Activated T-helper 2 cell treated with anti-CD3 and anti-CD28 coated beads, Interferon-gamma antibody, Interleukin-2, Interleukin-4, amounts not matched to agents 10 μg/mL and 5 μg/mL and 100 μg/mL, durations not matched to agents 14 hours and 24 hours and 36 hours (primary cell): ENCODE data around the gene MEF2C. TPM values are rescaled to one million over a fixed set of nuclear protein-coding genes. Genes with fewer than 3 reads are reported as not detected.

ENCODE experiments used
- DNase-seq: peaks from one replicate; pipeline ENCODE4 v3.0.0; 2021; ENCODE audit warnings: low spot score
- H3K27ac Mint-ChIP-seq: one replicate; pipeline ENCODE4 v1.8.0; 2021; ENCODE audit warnings: mixed read lengths
- H3K27me3 Mint-ChIP-seq: one replicate; pipeline ENCODE4 v1.8.0; 2021; ENCODE audit warnings: low read depth, mixed read lengths
- H3K36me3 Mint-ChIP-seq: one replicate; pipeline ENCODE4 v1.8.0; 2021; ENCODE audit warnings: low read depth, mixed read lengths
- H3K4me1 Mint-ChIP-seq: one replicate; pipeline ENCODE4 v1.8.0; 2021; ENCODE audit warnings: low read depth, mixed read lengths
- H3K4me3 Mint-ChIP-seq: one replicate; pipeline ENCODE4 v1.8.0; 2021; ENCODE audit warnings: low read depth, mild to moderate bottlenecking, moderate library complexity, mixed read lengths
- H3K9me3 Mint-ChIP-seq: one replicate; pipeline ENCODE4 v1.8.0; 2021; ENCODE audit warnings: mixed read lengths
- intact Hi-C: fragments of 100-400 bp; cut with micrococcal nuclease; formaldehyde crosslinking; loops from one replicate; pipeline ENCODE4 v1.15.1; 2023
- total RNA-seq: library from RNA; stranded (reverse); gene quantifications from 2 replicates; pipeline ENCODE4 v1.2.3, GENCODE V29; 2022

Gene MEF2C
- total RNA-seq, 1 donor from 2014 or later, result 0.25 TPM

DNA sequence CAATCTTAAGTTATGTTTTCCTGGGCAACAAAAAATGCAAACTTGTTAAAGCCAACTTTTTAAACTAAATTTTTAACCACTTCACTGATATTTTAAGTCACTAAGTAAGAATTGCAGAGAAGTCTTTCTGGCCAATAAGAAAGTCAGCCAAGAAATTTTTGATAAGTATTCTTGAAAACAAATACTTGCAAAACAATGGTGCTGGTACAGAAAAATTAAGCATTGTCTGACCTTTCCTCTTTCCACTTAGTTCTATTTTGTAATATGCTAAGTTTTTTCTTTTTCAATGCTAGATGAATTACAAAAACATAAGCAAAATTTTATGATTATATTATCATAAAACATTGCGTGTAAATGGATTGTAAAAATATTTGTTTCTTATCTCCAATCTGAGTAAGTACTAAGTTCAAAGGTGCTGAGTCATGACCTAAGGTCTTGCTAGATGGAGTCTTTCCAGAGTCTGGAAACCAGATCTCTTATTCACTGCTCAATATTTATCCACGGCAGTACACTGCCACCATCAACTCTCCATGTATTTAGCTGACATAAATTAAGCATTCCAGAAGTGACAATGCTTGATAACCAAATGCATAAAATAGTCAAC lies 139.7 kb downstream of the MEF2C start:
- H3K4me3 Mint-ChIP-seq, result no peak overlapping the region
- no peak for DNase-seq
- no peaks in the 10 kb centered on the region for H3K4me1 Mint-ChIP-seq
- H3K36me3 Mint-ChIP-seq, result no peaks in the 10 kb centered on the region
- H3K9me3 Mint-ChIP-seq, result no peaks in the 10 kb centered on the region
- peaks cover 23% of the 10 kb centered on the region for H3K27me3 Mint-ChIP-seq
- intact Hi-C loops, result no loop called here
- no peak overlapping the region for H3K27ac Mint-ChIP-seq

DNA sequence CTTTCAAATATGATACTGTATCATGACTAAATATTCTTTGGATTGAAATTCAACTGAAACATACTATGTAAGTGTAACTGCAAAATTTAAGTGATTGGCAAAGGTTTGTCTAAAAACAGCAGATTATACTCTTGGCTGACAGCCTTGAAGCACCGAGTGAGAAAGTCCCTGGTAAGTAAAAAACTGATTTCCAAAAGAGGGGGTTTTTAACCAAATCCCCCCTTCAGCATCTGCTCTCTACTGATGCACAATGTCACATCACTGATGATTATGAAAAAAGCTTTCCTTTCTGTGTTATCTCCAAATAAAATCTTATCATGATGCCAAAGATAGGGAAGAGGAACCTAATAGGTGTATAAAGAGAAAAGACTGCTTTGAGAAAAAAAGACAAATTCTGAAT lies 141.0 kb downstream of the MEF2C start:
- no peak for DNase-seq
- H3K27ac Mint-ChIP-seq, result no peak overlapping the region
- intact Hi-C loops, result no loop called here
- H3K27me3 Mint-ChIP-seq, result peaks cover 25% of the 10 kb centered on the region
- H3K36me3 Mint-ChIP-seq, result no peaks in the 10 kb centered on the region
- no peaks in the 10 kb centered on the region for H3K4me1 Mint-ChIP-seq
- no peaks in the 10 kb centered on the region for H3K9me3 Mint-ChIP-seq
- no peak overlapping the region for H3K4me3 Mint-ChIP-seq

DNA sequence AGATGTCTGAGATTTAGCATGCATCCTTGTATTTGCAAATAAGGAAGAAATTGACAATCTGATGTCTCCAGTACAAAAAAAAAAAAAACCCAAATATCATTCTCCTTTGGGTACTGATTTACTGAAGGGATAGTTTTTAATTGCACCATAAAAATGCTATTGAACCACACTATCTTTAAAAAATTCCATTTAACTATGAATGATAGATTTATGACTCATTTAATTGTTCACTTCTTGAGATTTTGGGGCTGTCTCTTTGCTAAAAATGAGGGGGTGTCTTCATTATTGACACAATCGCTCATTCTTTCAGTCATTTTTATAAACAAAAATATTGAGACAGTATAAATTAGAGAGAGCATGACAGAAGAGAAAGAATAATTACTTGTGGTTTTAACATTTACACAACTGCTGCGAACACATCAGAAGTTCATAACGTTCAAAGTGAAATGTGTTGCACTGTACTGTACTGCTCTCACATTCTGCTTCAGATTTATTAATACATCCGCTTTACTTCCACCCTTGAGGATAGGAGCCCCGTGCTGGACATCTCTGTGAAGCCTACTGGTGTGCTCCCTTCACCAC lies 142.3 kb downstream of the MEF2C start:
- DNase-seq, result no peak
- H3K4me1 Mint-ChIP-seq, result no peaks in the 10 kb centered on the region
- no peaks in the 10 kb centered on the region for H3K9me3 Mint-ChIP-seq
- no peak overlapping the region for H3K4me3 Mint-ChIP-seq
- no peaks in the 10 kb centered on the region for H3K36me3 Mint-ChIP-seq
- intact Hi-C loops, result no loop called here
- peaks cover 21% of the 10 kb centered on the region for H3K27me3 Mint-ChIP-seq
- no peak overlapping the region for H3K27ac Mint-ChIP-seq

DNA sequence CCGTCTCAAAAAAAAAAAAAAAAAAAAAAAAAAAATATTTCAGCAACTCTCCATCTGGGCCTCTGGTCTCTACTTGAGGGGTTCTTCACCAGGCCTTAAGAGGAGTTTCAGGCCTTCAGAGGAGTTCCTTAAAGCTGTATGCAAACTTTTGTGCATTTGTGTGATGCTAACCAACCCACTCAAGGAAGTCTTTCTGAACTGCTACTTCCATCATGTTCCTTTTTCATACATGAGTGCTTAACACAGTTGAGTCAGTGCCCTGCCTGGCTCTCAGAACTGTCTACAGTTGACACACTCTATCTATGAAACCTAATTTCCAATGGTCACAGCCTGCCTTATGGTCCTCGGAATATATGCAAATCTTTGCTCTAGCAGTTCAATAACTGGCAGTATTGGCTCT lies 146.5 kb downstream of the MEF2C start:
- peaks cover 15% of the 10 kb centered on the region for H3K27me3 Mint-ChIP-seq
- H3K27ac Mint-ChIP-seq, result no peak overlapping the region
- peaks cover 5% of the 10 kb centered on the region for H3K4me1 Mint-ChIP-seq
- no peak overlapping the region for H3K4me3 Mint-ChIP-seq
- no peaks in the 10 kb centered on the region for H3K36me3 Mint-ChIP-seq
- intact Hi-C loops, result no loop called here
- no peaks in the 10 kb centered on the region for H3K9me3 Mint-ChIP-seq
- no peak for DNase-seq

DNA sequence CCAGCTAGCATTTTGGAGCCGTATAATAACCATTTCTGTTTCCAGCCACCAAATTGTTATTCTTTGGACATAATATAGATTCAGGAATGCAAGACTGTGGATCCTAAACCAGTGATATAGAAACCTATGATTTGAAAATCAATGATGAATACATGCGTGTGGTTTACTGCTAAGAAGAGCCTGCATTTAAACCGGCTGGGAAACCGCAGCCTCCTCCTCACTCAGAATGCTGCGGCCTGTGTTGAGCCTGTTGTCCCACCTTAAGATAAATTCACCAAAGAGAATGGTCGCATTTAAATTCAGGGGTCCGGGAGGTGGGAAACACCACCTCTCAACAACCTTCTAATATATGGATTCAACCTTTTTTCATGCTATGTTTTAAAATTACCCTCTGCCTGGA lies 148.0 kb downstream of the MEF2C start:
- intact Hi-C loops, result loop anchor here (5.0 kb wide), 1 partner anchor 577 kb away; no protein-coding TSS in a partner anchor
- H3K36me3 Mint-ChIP-seq, result no peaks in the 10 kb centered on the region
- no peak for DNase-seq

DNA sequence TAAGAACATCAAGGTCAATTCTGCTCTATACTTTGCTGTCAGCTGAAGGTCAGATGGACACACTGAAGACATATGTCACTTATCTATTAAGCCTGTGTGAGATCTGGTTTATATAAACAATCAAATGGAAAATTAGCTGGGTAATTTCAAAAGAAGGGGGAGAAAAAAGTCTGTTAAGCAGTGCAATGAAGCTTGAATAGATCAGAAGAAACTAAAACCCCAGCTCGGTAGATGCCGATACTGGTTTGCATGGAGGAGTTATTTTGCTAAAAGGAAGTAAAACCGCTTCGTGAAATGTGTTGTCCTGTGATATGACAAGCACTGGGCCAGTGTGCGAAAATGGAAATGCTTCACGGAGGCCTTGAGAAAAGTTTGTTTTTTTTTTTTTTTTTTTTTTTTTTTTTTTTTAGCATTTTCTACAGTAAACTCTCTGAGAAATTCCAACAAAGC lies 148.8 kb downstream of the MEF2C start:
- Mint-ChIP-seq H3K4me3 (no peak overlapping the region), H3K4me1 (peaks cover 5% of the 10 kb centered on the region), H3K36me3 (no peaks in the 10 kb centered on the region), H3K27me3 (peaks cover 10% of the 10 kb centered on the region), H3K9me3 (no peaks in the 10 kb centered on the region), H3K27ac (no peak overlapping the region)
- no peak for DNase-seq
- intact Hi-C loops, result loop anchor here (5.0 kb wide), 1 partner anchor 578 kb away; no protein-coding TSS in a partner anchor

More for the DNA sequence above, 148.0 kb downstream of the MEF2C start:
- Mint-ChIP-seq H3K27me3 (peaks cover 11% of the 10 kb centered on the region), H3K4me3 (no peak overlapping the region), H3K4me1 (peaks cover 5% of the 10 kb centered on the region), H3K9me3 (no peaks in the 10 kb centered on the region), H3K27ac (no peak overlapping the region)

DNA sequence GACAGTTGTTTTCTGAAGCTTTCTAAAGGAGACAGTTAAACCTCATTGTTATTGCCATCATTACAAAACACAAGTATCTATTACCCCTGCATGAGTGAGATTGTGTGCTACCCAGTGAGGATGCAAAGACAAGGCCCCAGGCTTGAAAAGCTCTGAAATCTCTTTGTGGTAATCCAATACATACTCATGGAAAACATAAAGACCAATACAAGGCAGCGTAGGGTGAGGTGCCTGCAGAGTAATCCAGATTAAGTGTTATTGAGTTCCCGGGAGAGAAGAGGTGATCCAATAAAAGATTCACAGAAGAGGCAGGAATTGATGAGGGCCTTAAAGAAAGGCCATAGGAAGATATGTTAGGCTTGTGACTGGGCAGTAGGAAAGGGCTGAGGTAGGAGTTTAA lies 150.1 kb downstream of the MEF2C start:
- intact Hi-C loops, result loop anchor here (5.0 kb wide), 1 partner anchor 579 kb away; no protein-coding TSS in a partner anchor
- no peaks in the 10 kb centered on the region for H3K9me3 Mint-ChIP-seq
- peaks cover 7% of the 10 kb centered on the region for H3K27me3 Mint-ChIP-seq

DNA sequence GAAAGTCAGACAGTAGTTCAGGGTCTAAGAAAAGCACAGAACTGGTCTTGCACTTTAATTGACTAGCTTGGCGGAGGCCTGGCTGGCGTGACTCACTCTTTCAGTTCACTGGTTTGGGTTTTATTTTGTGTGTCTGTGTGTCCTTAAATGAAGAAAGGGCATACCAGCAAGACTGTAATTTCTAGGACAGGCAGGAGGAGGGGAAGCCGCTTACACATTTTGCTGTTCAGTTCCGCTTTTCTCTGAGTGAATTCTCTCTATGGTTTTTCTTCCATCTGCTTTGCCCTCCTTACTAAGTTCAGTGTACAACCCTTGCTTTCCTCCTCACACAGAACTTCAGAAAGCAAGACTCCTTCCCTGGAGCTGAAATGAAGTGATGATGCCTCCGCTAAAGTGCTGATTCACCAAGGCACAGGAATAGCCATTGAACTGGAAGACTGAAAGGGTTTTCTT lies 150.8 kb downstream of the MEF2C start:
- DNase-seq, result no peak
- intact Hi-C loops, result loop anchor here (5.0 kb wide), 1 partner anchor 580 kb away; no protein-coding TSS in a partner anchor
- Mint-ChIP-seq H3K36me3 (no peaks in the 10 kb centered on the region), H3K9me3 (no peaks in the 10 kb centered on the region), H3K27me3 (peaks cover 6% of the 10 kb centered on the region), H3K4me3 (no peak overlapping the region), H3K4me1 (peaks cover 5% of the 10 kb centered on the region), H3K27ac (no peak overlapping the region)

More for the DNA sequence above, 150.1 kb downstream of the MEF2C start:
- no peak overlapping the region for H3K27ac Mint-ChIP-seq
- no peaks in the 10 kb centered on the region for H3K36me3 Mint-ChIP-seq
- H3K4me1 Mint-ChIP-seq, result peaks cover 5% of the 10 kb centered on the region
- H3K4me3 Mint-ChIP-seq, result no peak overlapping the region
- DNase-seq, result no peak

DNA sequence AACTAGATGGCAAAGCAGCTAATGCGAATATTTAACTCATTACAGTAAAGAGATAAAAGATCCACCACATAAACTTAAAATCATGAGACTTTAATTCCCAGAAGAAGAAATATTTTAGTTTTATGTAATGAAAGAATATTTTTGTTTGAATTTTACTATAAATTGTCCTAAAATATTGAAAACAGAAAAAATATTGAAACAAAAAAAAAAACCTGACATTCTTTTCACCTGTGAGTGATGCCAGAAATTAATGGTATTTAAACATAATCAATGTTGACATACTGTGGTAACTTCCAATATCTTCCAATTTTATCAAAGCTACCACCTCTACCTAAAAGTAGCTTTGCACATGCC lies 153.2 kb downstream of the MEF2C start:
- Mint-ChIP-seq H3K9me3 (no peaks in the 10 kb centered on the region), H3K4me1 (peaks cover 5% of the 10 kb centered on the region), H3K27ac (no peak overlapping the region), H3K27me3 (peaks cover 12% of the 10 kb centered on the region), H3K36me3 (no peaks in the 10 kb centered on the region), H3K4me3 (no peak overlapping the region)
- DNase-seq, result no peak
- intact Hi-C loops, result loop anchor here (1.0 to 5.0 kb wide), 4 partner anchors 153 to 1657 kb away; partner anchors contain the start of gene MEF2C

DNA sequence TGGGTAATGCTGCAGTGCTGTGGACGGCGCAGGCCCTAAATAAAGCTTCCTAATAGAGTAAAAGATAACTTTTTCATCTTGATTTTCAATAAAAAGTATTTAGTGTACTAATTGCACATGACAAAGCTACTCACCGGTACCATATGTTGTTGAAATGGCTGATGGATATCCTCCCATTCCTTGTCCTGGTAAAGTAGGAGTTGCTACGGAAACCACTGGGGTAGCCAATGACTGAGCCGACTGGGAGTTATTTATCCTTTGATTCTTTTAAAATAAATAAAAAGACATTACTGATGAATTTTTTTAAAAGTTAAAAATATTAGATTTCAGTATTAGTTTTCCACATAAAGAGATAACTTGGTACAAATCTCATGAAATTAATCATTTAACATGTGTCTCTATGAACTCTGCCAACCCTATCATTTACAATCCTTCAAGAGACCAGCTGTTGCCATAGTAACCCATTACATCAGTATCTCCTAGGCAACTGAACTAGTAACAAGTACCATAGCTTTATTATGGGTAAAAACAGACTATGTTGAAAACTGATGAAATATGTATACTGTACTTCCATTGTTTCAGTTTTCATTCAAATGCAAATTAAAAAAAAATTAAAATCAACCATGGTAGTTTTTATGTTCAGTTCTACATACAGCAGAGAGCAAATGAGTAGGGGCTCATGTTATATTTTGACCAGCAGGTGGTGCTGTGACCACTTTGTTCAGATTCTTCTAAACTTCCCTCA lies 153.7 kb downstream of the MEF2C start:
- Mint-ChIP-seq H3K36me3 (no peaks in the 10 kb centered on the region), H3K4me3 (no peak overlapping the region), H3K4me1 (peaks cover 5% of the 10 kb centered on the region), H3K9me3 (no peaks in the 10 kb centered on the region), H3K27me3 (peaks cover 12% of the 10 kb centered on the region), H3K27ac (no peak overlapping the region)
- intact Hi-C loops, result loop anchor here (1.0 to 5.0 kb wide), 3 partner anchors 154 to 1658 kb away; partner anchors contain the start of gene MEF2C
- DNase-seq, result peak; percentile 34

DNA sequence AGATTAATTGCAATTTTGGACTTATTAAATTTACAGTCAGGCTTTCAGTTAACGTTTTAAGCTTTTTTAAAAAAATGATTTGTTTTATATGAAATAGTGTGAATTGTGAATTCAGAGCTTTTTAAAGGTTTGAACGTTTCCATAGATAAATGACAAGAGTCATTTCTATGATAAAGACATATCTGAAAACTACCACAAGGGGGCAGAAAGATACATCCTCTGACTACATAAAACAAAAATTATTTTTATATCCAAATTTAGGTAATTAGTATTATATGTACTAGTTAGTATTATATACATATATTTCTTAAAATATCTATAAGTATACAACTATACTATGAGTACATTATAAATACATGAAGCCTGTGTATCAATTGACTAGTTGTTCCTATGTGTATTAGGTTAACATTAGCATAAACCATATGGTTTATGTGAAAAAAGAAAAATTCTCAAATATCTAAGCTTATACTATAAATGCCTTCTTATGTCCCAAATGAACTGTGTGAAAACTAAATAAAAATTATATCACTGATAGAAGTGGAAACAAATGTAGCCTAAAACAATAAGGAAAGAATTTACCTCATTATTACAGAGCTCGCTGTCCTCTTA lies 155.2 kb downstream of the MEF2C start:
- Mint-ChIP-seq H3K27me3 (peaks cover 6% of the 10 kb centered on the region), H3K36me3 (no peaks in the 10 kb centered on the region)
- no peak for DNase-seq

DNA sequence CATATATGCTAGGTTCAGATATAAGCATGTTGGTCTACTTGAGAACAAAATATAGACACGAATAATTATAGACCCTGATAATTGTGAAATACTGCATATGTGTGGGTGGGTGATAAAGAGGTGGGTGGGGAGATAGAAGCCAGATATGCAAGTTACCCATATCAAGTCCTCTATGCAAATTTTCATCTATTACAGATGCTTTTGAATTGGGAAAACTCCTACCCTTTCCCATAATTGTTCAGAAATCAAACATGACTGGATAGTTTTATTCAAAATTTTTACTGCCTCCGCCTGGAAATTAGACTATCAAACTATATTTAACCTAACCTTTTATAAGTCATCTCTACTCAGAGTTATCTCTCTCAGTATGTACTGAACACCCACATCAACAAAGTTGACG lies 157.5 kb downstream of the MEF2C start:
- Mint-ChIP-seq H3K27me3 (peaks cover 6% of the 10 kb centered on the region), H3K4me3 (no peak overlapping the region), H3K27ac (no peak overlapping the region), H3K9me3 (no peaks in the 10 kb centered on the region), H3K36me3 (no peaks in the 10 kb centered on the region), H3K4me1 (no peaks in the 10 kb centered on the region)
- no peak for DNase-seq
- intact Hi-C loops, result loop anchor here (5.0 kb wide), 1 partner anchor 1662 kb away; no protein-coding TSS in a partner anchor

More for the DNA sequence above, 155.2 kb downstream of the MEF2C start:
- intact Hi-C loops, result loop anchor here (2.0 to 5.0 kb wide), 2 partner anchors 155 to 1659 kb away; partner anchors contain the start of gene MEF2C
- H3K27ac Mint-ChIP-seq, result no peak overlapping the region
- H3K9me3 Mint-ChIP-seq, result no peaks in the 10 kb centered on the region
- H3K4me1 Mint-ChIP-seq, result peaks cover 2% of the 10 kb centered on the region
- no peak overlapping the region for H3K4me3 Mint-ChIP-seq
